T-helper 2 cell treated with Interferon-gamma antibody and Interleukin-4, amounts not matched to agents 100 ng/mL and 5 ng/mL, for 36 hours (primary cell): ENCODE data around the gene SUGP1. TPM values are rescaled to one million over a fixed set of nuclear protein-coding genes. Genes with fewer than 3 reads are reported as not detected.

Source experiments
- intact Hi-C: fragments of 100-400 bp; cut with micrococcal nuclease; formaldehyde crosslinking; loops from one replicate; pipeline ENCODE4 v1.15.1; 2023
- total RNA-seq: library from RNA; stranded (reverse); gene quantifications from 2 replicates; pipeline ENCODE4 v1.2.3, GENCODE V29; 2022

The SUGP1 gene
- total RNA-seq, 1 donor from 2014 or later = 66.7 TPM

GRCh38 chr19:19342086-19343015 lies 22.0 kb upstream of the SUGP1 start:
- intact Hi-C loops = no loop called here

- intact Hi-C loops = no loop called here
Measured at GRCh38 chr19:19341026-19341425, 20.7 kb upstream of the SUGP1 start.

- intact Hi-C loops = no loop called here
Measured at GRCh38 chr19:19338082-19338481, 17.8 kb upstream of the SUGP1 start.

- intact Hi-C loops = no loop called here
Measured at GRCh38 chr19:19337120-19337519, 16.8 kb upstream of the SUGP1 start.

GRCh38 chr19:19336597-19336996 lies 16.3 kb upstream of the SUGP1 start:
- intact Hi-C loops = no loop called here

GRCh38 chr19:19335408-19336158 lies 15.3 kb upstream of the SUGP1 start:
- intact Hi-C loops = no loop called here

- intact Hi-C loops = no loop called here
Measured at GRCh38 chr19:19334989-19335344, 14.7 kb upstream of the SUGP1 start.

GRCh38 chr19:19334063-19334988 lies 14.0 kb upstream of the SUGP1 start:
- intact Hi-C loops = no loop called here

- intact Hi-C loops = no loop called here
Measured at GRCh38 chr19:19329126-19329525, 8.8 kb upstream of the SUGP1 start.

GRCh38 chr19:19327672-19328071 lies 7.4 kb upstream of the SUGP1 start:
- intact Hi-C loops = no loop called here

- intact Hi-C loops = loop anchor here (5.0 kb wide), 1 partner anchor 38 kb away; no protein-coding TSS in a partner anchor
Measured at GRCh38 chr19:19324059-19324770, 3.9 kb upstream of the SUGP1 start.

- intact Hi-C loops = loop anchor here (5.0 kb wide), 1 partner anchor 41 kb away; no protein-coding TSS in a partner anchor
Measured at GRCh38 chr19:19321141-19321577, 850 bp upstream of the SUGP1 start.

GRCh38 chr19:19319732-19320360 lies 463 bp downstream of the SUGP1 start:
- intact Hi-C loops = loop anchor here (1.0 to 5.0 kb wide), 6 partner anchors 42 to 196 kb away; partner anchors contain the start of genes BORCS8, NDUFA13, RFXANK and TMEM161A

- intact Hi-C loops = no loop called here
Measured at GRCh38 chr19:19316082-19316481, 4.2 kb downstream of the SUGP1 start.

- intact Hi-C loops = no loop called here
Measured at GRCh38 chr19:19315444-19315843, 4.9 kb downstream of the SUGP1 start.

- intact Hi-C loops = no loop called here
Measured at GRCh38 chr19:19308373-19308772, 11.9 kb downstream of the SUGP1 start.

- intact Hi-C loops = no loop called here
Measured at GRCh38 chr19:19306191-19306590, 14.1 kb downstream of the SUGP1 start.

- intact Hi-C loops = no loop called here
Measured at GRCh38 chr19:19305696-19306095, 14.6 kb downstream of the SUGP1 start.

GRCh38 chr19:19305066-19305465 lies 15.2 kb downstream of the SUGP1 start:
- intact Hi-C loops = no loop called here
